Measurements from ENCODE around the gene CTAGE1.

CTAGE1 gene

DNA sequence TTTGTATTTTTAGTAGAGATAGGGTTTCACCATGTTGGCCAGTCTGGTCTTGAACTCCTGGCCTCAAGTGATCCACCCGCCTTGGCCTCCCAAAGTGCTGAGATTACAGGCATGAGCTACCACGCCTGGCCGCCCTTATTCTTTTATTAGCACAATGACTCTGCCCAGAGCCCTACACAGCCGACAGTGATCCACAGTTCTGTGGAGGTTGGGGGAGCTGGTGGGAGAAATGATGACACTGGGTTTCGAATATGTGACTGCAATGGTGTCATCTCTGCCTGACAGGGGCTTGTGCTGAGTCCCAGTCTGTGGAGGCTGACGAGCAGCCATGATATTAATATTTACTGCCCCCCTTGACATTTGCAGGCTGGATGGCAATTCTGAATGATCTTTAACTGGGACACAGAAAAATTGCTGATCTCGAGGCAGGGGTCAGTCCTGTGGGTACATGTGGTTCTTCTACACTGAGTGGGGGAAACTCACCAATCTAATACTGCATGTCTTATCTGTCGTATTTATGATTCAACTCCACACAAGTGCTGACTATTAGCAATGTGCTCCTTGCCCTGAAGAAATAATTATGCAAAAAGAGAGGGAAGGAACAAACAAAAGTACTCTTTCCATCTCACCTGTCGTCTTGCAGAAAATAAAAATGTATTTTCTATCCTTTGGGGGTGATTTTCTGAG, 6.3 kb upstream of the CTAGE1 start:
- Histone ChIP-seq H3K4me2 (ENCODE audit: low read length) (no peak overlapping the region), H3K79me2 (no peaks in the 10 kb centered on the region), H3K27ac (no peak overlapping the region), H3K36me3 (ENCODE audit: control insufficient read depth, insufficient read depth, low read length) (no peaks in the 10 kb centered on the region), H2AFZ (no peak overlapping the region), H3K9ac (no peak overlapping the region), H3K4me3 (ENCODE audit: low read depth, low read length) (no peak overlapping the region), H3K27me3 (ENCODE audit: control insufficient read depth, insufficient read depth, low read length) (no peaks in the 10 kb centered on the region), H3K9me3 (ENCODE audit: control insufficient read depth, low read length) (no peaks in the 10 kb centered on the region), H3K4me1 (no peaks in the 10 kb centered on the region)
- TF ChIP-seq, protein P1, sequence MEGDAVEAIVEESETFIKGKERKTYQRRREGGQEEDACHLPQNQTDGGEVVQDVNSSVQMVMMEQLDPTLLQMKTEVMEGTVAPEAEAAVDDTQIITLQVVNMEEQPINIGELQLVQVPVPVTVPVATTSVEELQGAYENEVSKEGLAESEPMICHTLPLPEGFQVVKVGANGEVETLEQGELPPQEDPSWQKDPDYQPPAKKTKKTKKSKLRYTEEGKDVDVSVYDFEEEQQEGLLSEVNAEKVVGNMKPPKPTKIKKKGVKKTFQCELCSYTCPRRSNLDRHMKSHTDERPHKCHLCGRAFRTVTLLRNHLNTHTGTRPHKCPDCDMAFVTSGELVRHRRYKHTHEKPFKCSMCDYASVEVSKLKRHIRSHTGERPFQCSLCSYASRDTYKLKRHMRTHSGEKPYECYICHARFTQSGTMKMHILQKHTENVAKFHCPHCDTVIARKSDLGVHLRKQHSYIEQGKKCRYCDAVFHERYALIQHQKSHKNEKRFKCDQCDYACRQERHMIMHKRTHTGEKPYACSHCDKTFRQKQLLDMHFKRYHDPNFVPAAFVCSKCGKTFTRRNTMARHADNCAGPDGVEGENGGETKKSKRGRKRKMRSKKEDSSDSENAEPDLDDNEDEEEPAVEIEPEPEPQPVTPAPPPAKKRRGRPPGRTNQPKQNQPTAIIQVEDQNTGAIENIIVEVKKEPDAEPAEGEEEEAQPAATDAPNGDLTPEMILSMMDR (IDR thresholded peaks at IDR 0.05) = no peak

DNA sequence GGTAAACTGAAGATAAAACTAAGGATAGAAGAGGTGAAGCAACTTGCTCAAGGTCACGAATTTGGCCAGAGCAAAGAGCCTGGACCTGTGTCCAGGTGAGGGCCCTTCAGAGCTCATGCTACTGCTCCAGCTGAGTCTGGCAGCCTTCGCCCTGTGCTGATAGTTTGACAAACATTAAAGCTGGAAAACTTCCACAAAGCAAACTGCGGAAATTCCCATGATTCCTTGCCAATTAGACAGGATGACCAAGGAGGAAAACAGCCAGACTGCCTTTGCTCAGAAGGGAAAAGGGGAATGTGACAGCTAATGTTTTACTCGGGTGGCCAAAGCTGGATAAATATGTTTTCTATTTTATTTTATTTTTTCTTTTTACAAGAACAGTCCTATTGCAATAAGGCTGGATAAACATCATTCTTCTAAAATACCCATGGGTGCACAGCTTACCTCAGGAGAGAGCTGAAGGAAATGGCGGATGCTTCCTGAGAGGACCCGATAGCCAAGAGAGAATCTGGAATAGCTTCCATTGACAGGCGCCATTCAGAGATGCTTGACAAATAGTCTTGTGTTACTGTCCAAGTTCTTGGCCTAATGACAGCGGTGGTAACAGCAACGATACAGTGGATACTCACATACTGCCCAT, 5.3 kb upstream of the CTAGE1 start:
- no peak overlapping the region for H3K4me2 ChIP-seq (ENCODE audit: low read length)
- H3K9ac ChIP-seq = no peak overlapping the region
- H3K4me3 ChIP-seq (ENCODE audit: low read depth, low read length) = no peak overlapping the region
- no peaks in the 10 kb centered on the region for H3K27me3 ChIP-seq (ENCODE audit: control insufficient read depth, insufficient read depth, low read length)
- no peak overlapping the region for H3K27ac ChIP-seq
- H3K79me2 ChIP-seq = no peaks in the 10 kb centered on the region
- H3K9me3 ChIP-seq (ENCODE audit: control insufficient read depth, low read length) = no peaks in the 10 kb centered on the region
- TF ChIP-seq, protein P1 (IDR thresholded peaks at IDR 0.05) = no peak
- no peaks in the 10 kb centered on the region for H3K4me1 ChIP-seq
- no peak overlapping the region for H2AFZ ChIP-seq
- H3K36me3 ChIP-seq (ENCODE audit: control insufficient read depth, insufficient read depth, low read length) = no peaks in the 10 kb centered on the region

DNA sequence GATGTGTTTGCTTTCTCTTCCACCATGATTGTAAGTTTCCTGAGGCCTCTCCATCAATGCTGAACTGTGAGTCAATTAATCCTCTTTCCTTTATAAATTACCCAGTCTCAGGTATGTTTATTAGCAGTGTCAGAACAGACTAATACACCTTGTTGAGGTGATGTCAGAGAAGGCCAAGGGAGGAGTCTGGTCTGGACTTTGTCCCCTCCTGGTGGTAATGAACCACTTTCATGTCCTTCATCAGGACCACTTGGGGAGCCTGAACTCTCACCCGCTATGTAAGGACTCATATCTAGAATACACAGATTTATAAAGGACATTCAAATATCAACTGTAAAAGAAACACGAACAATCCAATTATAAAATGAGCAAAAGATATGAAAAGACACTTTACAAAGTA, 2.9 kb upstream of the CTAGE1 start:
- Histone ChIP-seq H3K4me2 (ENCODE audit: low read length) (no peak overlapping the region), H2AFZ (no peak overlapping the region), H3K9me3 (ENCODE audit: control insufficient read depth, low read length) (no peaks in the 10 kb centered on the region), H3K4me1 (no peaks in the 10 kb centered on the region), H3K27me3 (ENCODE audit: control insufficient read depth, insufficient read depth, low read length) (no peaks in the 10 kb centered on the region), H3K27ac (no peak overlapping the region), H3K9ac (no peak overlapping the region), H3K79me2 (no peaks in the 10 kb centered on the region), H3K4me3 (ENCODE audit: low read depth, low read length) (no peak overlapping the region), H3K36me3 (ENCODE audit: control insufficient read depth, insufficient read depth, low read length) (no peaks in the 10 kb centered on the region)
- TF ChIP-seq, protein P1 (IDR thresholded peaks at IDR 0.05) = no peak

DNA sequence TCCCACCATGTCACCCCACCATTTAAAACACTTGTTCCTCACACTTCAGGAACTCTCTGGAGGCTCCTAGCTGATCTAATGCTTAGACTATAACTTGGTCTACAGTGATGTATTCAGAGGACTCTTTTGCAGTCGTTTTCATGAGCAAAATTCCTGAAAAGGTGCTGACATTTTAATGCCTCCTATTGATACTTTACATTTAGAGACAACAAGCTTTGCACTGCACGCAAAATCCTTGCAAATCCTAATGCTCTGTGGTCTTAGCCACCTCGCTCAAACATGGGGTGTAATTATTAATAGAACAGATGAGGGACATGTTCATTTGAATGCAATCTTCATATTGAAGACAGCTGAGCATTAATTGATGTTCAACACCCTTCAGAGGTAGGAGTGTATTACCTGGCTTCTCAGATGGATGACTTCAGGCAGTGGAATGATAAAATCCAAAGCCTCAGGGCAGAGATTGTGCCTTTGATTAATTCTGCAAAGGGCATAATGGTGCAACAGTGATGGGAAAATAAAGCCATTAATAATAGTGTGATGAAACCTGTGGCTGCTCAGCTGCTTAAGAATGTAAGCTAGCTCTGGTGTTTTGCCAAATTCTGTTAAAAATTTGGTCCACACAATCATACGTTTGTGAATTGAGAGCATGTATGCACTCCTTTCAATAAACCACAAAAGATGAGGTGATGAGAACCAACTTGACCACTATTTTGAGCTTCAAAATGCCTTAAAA, 5.4 kb downstream of the CTAGE1 start:
- Histone ChIP-seq H3K9me3 (ENCODE audit: control insufficient read depth, low read length) (no peaks in the 10 kb centered on the region), H3K4me3 (ENCODE audit: low read depth, low read length) (no peak overlapping the region), H3K4me1 (no peaks in the 10 kb centered on the region), H3K27ac (no peak overlapping the region), H3K79me2 (no peaks in the 10 kb centered on the region), H3K9ac (no peak overlapping the region), H3K36me3 (ENCODE audit: control insufficient read depth, insufficient read depth, low read length) (no peaks in the 10 kb centered on the region), H3K4me2 (ENCODE audit: low read length) (no peak overlapping the region), H3K27me3 (ENCODE audit: control insufficient read depth, insufficient read depth, low read length) (no peaks in the 10 kb centered on the region), H2AFZ (no peak overlapping the region)
- TF ChIP-seq, protein P1 (IDR thresholded peaks at IDR 0.05) = no peak

Measured in parathyroid adenoma (tissue), 2 donors.